ENCODE data around the gene NELFCD.

DNA sequence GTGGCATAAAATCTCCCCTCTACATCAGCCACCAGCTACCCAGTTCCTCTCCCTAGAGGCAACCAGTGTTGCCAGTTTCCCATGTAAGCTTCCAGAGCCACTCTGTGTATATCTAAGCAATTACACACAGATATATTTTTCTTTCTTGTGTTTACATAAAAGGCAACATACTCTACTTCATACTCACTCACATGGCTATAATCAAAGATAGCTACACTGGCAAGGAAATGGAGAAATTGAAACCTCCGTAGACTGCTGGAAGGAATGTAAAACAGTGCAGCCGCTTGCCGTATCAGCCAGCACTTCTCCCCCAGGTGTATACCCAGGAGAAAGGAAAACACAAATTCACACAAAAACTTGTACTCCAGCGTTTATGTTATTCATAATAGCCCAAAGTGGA is 38.5 kb upstream of the NELFCD start:
- TF ChIP-seq, protein P1, sequence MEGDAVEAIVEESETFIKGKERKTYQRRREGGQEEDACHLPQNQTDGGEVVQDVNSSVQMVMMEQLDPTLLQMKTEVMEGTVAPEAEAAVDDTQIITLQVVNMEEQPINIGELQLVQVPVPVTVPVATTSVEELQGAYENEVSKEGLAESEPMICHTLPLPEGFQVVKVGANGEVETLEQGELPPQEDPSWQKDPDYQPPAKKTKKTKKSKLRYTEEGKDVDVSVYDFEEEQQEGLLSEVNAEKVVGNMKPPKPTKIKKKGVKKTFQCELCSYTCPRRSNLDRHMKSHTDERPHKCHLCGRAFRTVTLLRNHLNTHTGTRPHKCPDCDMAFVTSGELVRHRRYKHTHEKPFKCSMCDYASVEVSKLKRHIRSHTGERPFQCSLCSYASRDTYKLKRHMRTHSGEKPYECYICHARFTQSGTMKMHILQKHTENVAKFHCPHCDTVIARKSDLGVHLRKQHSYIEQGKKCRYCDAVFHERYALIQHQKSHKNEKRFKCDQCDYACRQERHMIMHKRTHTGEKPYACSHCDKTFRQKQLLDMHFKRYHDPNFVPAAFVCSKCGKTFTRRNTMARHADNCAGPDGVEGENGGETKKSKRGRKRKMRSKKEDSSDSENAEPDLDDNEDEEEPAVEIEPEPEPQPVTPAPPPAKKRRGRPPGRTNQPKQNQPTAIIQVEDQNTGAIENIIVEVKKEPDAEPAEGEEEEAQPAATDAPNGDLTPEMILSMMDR (conservative IDR thresholded peaks at IDR 0.05 in 1 of 2, IDR thresholded peaks at IDR 0.05 in 1 of 2; ENCODE audit: extremely low read depth in 1 of 2, insufficient read depth in 1 of 2, low read depth in 1 of 2, low read length in 2 of 2) = no peak
- TF ChIP-seq EZH2 (IDR thresholded peaks at IDR 0.05; ENCODE audit: borderline replicate concordance, low read length) = no peak
